ENCODE measurements around the gene NUF2. TPM values are rescaled to one million over a fixed set of nuclear protein-coding genes. Genes with fewer than 3 reads are reported as not detected.

The NUF2 gene
- total and polyA plus RNA-seq, 2 donors (not counting 1 experiment from before 2014, with no cell fraction given) = 4.6 to 6.5 TPM

DNA sequence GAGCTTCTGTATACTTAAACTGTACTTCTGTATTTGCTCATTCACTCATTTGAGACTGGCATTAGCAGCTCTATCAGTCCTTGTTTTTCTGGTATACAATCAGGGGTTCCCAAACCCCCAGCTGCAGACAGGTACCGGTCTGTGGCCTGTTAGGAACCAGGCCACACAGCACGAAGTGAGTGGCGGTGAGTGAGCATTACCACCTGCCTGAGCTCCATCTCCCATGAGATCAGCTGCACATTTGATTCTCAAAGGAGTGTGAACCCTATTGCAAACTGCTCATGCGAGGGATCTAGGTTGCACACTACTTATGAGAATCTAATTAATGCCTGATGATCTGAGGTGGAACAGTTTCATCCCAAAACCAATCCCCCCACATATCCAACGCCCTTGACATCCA, 18.2 kb upstream of the NUF2 start:
- Histone ChIP-seq H3K79me2 (ENCODE audit: control insufficient read depth, insufficient read depth, low read length) (no peaks in the 10 kb centered on the region), H3K4me2 (ENCODE audit: extremely low read depth, insufficient read depth, low read length) (no peak overlapping the region)

DNA sequence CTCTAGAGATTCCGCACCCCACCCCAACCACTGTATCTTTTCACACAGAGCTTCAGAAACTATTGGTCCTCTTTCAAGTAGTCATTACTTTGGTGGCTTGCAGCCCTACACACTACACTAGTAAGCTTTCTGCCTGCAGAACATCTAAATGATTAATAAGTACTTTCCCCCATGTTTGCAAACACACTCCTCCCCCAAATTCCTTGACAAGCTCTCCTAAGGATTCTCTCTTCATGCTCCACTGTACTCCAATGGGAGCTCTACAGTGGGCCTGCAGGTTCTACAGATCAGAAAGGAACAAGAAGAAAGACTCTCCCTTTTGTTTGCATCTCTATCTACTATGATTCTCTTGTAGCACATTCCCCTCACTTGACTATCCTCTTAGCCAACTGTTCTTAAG, 16.3 kb upstream of the NUF2 start:
- H3K36me3 ChIP-seq (ENCODE audit: control insufficient read depth, insufficient read depth, low read length) = no peaks in the 10 kb centered on the region
- no peak overlapping the region for H3K27ac ChIP-seq (ENCODE audit: insufficient read depth, low read length)
- H4K20me1 ChIP-seq (ENCODE audit: control insufficient read depth, extremely low read depth, insufficient read depth, low read length) = no peaks in the 10 kb centered on the region
- DNase-seq (ENCODE audit: low read depth in 2 of 2) = no peak
- no peaks in the 10 kb centered on the region for H3K4me1 ChIP-seq (ENCODE audit: control insufficient read depth, extremely low read depth, insufficient read depth, low read length)
- no peak overlapping the region for H3K4me3 ChIP-seq (replicated peaks in 1 of 4; ENCODE audit: control extremely low read depth in 1 of 4, insufficient read depth in 1 of 4, low read depth in 3 of 4, low read length in 4 of 4)
- no peak overlapping the region for H3K9ac ChIP-seq (ENCODE audit: insufficient read depth, low read length)
- H3K4me2 ChIP-seq (ENCODE audit: extremely low read depth, insufficient read depth, low read length) = no peak overlapping the region
- no peak overlapping the region for H2AFZ ChIP-seq (ENCODE audit: low read length)
- no peaks in the 10 kb centered on the region for H3K79me2 ChIP-seq (ENCODE audit: control insufficient read depth, insufficient read depth, low read length)
- no peak for TF ChIP-seq EZH2 (IDR thresholded peaks at IDR 0.05; ENCODE audit: low read length, missing control alignments)
- TF ChIP-seq, protein P1, sequence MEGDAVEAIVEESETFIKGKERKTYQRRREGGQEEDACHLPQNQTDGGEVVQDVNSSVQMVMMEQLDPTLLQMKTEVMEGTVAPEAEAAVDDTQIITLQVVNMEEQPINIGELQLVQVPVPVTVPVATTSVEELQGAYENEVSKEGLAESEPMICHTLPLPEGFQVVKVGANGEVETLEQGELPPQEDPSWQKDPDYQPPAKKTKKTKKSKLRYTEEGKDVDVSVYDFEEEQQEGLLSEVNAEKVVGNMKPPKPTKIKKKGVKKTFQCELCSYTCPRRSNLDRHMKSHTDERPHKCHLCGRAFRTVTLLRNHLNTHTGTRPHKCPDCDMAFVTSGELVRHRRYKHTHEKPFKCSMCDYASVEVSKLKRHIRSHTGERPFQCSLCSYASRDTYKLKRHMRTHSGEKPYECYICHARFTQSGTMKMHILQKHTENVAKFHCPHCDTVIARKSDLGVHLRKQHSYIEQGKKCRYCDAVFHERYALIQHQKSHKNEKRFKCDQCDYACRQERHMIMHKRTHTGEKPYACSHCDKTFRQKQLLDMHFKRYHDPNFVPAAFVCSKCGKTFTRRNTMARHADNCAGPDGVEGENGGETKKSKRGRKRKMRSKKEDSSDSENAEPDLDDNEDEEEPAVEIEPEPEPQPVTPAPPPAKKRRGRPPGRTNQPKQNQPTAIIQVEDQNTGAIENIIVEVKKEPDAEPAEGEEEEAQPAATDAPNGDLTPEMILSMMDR (conservative IDR thresholded peaks at IDR 0.05 in 1 of 2, IDR thresholded peaks at IDR 0.05 in 1 of 2; ENCODE audit: low read depth in 1 of 2, low read length in 2 of 2) = no peak
- H3K9me3 ChIP-seq (ENCODE audit: control insufficient read depth, insufficient read depth, low read depth, low read length) = no peaks in the 10 kb centered on the region
- H3K27me3 ChIP-seq (ENCODE audit: control insufficient read depth, insufficient read depth, low read length) = no peaks in the 10 kb centered on the region

More for the DNA sequence above, 18.2 kb upstream of the NUF2 start:
- Histone ChIP-seq H3K9ac (ENCODE audit: insufficient read depth, low read length) (no peak overlapping the region), H4K20me1 (ENCODE audit: control insufficient read depth, extremely low read depth, insufficient read depth, low read length) (no peaks in the 10 kb centered on the region), H2AFZ (ENCODE audit: low read length) (no peak overlapping the region), H3K9me3 (ENCODE audit: control insufficient read depth, insufficient read depth, low read depth, low read length) (no peaks in the 10 kb centered on the region), H3K27ac (ENCODE audit: insufficient read depth, low read length) (no peak overlapping the region), H3K27me3 (ENCODE audit: control insufficient read depth, insufficient read depth, low read length) (no peaks in the 10 kb centered on the region), H3K4me1 (ENCODE audit: control insufficient read depth, extremely low read depth, insufficient read depth, low read length) (no peaks in the 10 kb centered on the region), H3K36me3 (ENCODE audit: control insufficient read depth, insufficient read depth, low read length) (no peaks in the 10 kb centered on the region), H3K4me3 (replicated peaks in 1 of 4; ENCODE audit: control extremely low read depth in 1 of 4, insufficient read depth in 1 of 4, low read depth in 3 of 4, low read length in 4 of 4) (no peak overlapping the region)
- DNase-seq (ENCODE audit: low read depth in 2 of 2) = no peak
- TF ChIP-seq EZH2 (IDR thresholded peaks at IDR 0.05; ENCODE audit: low read length, missing control alignments) = no peak
- TF ChIP-seq, protein P1 (conservative IDR thresholded peaks at IDR 0.05 in 1 of 2, IDR thresholded peaks at IDR 0.05 in 1 of 2; ENCODE audit: low read depth in 1 of 2, low read length in 2 of 2) = no peak

DNA sequence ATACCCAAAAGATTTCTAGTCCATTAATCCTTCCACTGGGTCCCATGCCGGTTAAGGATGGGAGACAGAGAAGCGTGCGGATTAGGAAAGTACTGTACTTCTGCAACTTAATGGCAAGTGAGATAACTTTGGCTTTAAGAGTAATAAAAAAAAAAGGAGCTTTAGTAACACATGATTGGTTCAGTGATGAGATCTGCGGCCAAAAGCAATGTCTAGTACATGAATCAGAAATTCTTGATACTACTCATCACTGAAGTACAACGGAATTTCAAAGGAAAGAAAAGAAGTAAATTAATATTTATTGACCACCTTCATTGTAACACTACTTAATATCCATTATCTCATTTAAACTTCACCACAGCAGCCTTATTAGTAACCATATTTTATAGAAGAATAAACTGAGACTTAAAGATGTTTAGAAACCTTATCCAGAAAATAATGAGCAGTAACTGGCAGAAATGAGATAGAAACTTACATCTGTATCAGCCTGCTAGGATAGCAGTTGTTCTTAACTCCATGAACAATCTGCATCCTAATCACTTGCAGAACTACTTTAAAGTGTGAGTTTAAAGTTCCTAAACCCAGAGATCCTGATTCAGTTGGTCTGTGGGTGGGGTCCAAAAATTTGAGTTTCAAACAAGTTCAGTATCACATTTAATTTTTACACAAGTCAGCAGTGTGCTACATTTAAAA, 14.1 kb upstream of the NUF2 start:
- H3K27me3 ChIP-seq (ENCODE audit: control insufficient read depth, insufficient read depth, low read length) = no peaks in the 10 kb centered on the region
- peak overlapping the region; percentile 72 for H3K4me2 ChIP-seq (ENCODE audit: extremely low read depth, insufficient read depth, low read length)
- H2AFZ ChIP-seq (ENCODE audit: low read length) = no peak overlapping the region
- no peaks in the 10 kb centered on the region for H3K9me3 ChIP-seq (ENCODE audit: control insufficient read depth, insufficient read depth, low read depth, low read length)
- no peaks in the 10 kb centered on the region for H3K4me1 ChIP-seq (ENCODE audit: control insufficient read depth, extremely low read depth, insufficient read depth, low read length)
- peak; percentile 71 to 94 for DNase-seq (ENCODE audit: low read depth in 2 of 2)
- peak overlapping the region; percentile 55 for H3K27ac ChIP-seq (ENCODE audit: insufficient read depth, low read length)
- no peaks in the 10 kb centered on the region for H3K79me2 ChIP-seq (ENCODE audit: control insufficient read depth, insufficient read depth, low read length)
- no peaks in the 10 kb centered on the region for H4K20me1 ChIP-seq (ENCODE audit: control insufficient read depth, extremely low read depth, insufficient read depth, low read length)
- no peak overlapping the region for H3K9ac ChIP-seq (ENCODE audit: insufficient read depth, low read length)
- no peaks in the 10 kb centered on the region for H3K36me3 ChIP-seq (ENCODE audit: control insufficient read depth, insufficient read depth, low read length)
- TF ChIP-seq, protein P1 (conservative IDR thresholded peaks at IDR 0.05 in 1 of 2, IDR thresholded peaks at IDR 0.05 in 1 of 2; ENCODE audit: low read depth in 1 of 2, low read length in 2 of 2) = no peak
- no peak for TF ChIP-seq EZH2 (IDR thresholded peaks at IDR 0.05; ENCODE audit: low read length, missing control alignments)
- no peak overlapping the region for H3K4me3 ChIP-seq (replicated peaks in 1 of 4; ENCODE audit: control extremely low read depth in 1 of 4, insufficient read depth in 1 of 4, low read depth in 3 of 4, low read length in 4 of 4)

Measured in fibroblast of lung (primary cell).